ENCODE measurements around the gene AUTS2.
A peak's percentile ranks its signal among the peaks of the same experiment; 100 is the strongest.

AUTS2 gene

DNA sequence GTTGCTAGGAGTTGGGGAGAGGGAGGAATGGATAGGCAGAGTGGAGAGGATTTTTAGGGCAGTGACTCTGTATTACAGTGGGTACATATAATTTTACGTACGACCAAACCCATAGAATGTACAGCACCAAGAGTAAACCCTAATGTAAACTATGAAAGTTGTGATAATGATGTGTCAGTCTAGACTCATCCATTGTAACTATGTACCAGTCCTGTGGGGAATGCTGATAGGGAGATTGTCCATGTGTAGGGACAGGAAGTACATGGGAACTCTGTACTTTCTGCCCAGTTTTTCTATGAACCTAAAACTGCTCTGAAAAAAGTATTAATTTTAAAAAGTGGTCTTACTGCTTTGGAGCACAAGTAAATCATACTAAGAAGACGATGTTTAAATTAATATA lies 441.8 kb downstream of the AUTS2 start:
- DNase-seq, result no peak

DNA sequence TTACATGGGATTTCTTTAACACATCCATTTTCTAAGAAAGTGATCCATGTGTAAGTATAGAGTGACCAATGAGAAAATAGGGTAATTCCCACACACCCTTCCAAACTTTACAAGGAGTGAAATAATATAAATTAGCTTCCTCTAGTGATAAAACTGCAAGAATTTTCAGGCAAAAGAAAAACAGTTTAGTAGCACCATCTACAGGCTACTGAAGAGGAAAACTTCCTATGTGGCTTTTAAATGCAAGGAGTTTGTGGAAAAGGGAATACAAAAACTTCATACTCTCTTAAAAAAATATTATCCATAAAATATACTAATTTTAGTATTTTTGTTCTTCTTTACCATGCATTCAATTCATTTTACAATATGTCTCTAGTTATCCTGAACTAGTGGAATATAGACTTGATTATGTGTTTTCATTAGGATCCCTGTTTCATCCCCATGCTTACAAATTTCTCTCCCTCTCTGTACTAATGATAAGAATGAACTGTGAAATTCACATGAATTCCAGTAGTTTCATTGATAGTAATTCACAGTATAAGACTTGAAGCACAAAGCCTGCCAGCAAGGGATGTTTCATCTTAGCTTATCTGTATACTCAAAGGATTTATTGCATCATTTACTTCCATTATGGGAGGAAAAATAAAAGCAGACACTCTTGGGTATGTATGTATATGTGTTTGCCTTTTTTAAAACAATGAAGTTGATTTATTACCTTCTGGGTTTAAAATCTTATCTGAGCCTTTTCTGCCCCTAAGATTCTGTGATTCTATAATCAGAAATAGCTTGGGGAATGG lies 442.9 kb downstream of the AUTS2 start:
- no peak for DNase-seq

DNA sequence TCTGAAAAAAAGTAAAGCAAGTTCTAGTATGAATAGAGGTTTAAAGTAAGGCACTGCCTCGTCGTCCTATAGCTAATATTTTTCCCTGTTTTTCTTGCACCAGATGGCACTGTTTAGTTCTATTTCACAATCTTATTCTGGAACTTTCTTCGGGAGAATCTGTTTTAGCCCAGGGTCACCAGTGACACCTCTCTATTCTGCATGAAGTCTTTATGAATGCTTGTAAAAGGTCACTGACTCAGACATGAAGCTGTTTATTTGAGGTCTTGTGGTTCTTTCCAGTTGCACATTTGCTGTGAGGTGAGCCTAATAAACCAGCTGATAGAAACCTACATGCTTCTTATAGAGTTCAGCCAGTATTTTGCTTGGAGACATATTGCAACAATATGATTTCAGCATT lies 444.3 kb downstream of the AUTS2 start:
- DNase-seq, result no peak

DNA sequence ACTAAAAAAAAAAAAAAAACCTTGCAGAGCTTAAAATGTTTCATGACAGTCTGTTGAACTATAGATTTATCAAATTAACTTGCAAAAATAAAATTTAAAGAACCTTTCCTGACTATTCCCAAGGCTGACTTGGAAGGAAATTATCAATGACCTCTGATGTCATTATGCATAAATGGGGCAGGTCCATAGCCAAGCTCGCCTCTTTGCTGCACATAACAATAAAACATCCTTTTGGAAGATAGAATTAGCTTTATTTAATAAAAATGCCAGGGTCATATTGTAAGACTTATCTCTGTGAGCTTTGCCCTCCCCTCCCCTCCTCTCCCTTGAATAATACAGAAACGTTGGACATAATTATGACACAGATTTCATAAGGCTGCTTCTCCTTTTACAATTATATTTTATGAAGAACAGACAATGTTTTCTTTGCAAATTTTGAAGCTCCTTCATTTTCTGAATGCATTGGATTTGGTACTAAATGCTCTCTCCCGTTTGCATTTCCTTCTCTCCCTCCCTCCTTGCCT lies 444.8 kb downstream of the AUTS2 start:
- no peak for DNase-seq

DNA sequence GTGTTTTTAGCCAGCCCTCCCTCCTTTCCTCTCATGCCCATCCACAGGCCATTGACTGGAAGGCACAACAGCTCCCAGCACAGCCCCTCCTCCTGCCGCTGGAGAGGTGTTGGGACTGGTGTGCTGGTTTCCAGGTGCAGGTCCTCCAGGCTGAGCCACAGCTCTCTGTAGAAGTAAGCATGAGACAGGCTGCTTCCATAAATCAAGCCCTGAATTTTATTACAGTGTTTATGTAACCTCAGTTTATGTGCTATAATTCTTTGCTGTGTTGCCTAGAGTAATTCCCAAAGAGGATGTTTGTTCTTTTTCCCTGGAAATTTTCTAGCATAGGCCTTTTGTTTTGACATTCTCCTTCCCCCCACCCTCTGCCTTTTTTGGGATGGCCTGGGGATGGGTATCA lies 445.8 kb downstream of the AUTS2 start:
- peak; percentile 44 for DNase-seq

DNA sequence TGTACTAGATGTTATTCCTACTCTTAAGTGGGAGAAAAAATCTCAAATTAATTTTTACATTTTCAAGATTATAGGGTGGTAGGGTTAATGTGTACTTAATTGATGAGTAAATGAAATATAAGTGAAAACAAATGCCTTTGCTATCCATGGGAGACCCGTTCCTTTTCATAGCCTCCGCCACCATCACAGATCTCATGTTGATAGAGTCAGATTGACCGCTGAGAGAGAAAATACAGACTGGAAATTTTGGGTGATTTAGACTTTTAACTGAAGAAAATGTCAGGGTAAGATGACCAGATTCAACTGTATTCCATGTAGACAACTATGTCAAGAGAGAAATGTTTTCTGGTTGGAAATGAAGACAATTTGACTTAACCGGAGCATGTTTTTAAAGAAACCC lies 446.2 kb downstream of the AUTS2 start:
- no peak for DNase-seq

DNA sequence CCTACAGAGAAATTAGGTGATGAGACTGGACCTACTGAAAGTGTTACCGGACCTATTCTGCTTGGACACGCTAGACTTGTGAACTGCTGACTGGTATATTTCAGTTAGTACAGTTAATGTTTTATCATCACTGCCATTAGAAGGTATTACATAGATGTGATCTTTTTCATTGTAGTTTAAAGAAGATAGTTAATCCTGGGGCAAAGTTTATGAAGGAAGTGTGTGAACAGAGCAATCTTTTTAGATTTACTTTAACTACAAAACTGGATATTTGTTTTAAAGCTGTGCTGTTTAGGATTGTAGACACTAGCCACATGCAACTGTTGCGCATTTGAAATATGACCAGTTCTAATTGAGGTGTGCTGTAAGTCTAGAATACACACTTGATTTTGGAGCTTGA lies 446.7 kb downstream of the AUTS2 start:
- no peak for DNase-seq

DNA sequence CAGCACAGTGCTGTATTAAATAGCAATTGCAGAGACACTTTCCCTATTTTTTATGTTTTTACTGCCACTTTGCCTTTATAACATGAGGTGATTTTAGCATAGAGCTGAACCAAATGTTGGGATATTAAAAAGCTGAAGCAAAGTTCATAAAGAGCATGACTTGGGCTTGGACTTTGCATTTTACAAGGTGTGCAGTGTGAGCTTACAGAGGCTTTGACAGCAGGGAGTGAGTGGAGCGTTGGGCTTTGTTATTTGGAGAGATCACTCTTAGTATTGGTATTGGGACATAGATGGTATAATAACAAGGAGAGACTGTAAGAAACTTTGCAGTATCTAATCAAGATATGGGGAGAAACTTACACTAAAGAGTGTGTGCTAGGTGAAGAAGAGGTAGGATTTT lies 449.1 kb downstream of the AUTS2 start:
- DNase-seq, result no peak

DNA sequence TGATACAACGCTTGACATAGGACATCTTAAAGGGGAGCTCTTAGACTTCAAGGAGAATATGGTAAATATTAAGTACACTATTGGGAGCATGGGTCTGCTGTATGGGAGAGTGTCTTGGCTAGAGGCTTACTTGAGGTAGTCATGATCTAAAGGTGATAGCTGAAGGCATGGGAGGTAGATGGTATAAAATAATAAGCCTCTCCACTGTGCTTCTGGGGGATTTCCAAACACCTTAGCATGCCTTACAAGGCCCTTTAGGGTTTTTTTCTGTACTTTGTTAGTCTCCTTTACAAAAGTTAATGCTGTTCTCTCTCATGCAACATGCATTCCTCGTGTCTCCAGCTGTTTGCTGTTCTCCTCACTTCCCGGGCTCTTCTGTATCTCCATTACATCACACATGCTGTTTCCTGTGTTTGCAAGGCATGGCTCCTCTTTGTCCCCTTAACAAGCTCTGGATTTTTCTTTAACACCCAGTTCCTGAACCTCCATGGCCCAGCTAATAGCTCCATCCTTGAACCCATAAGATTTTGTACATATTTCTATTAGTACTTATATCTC lies 449.7 kb downstream of the AUTS2 start:
- DNase-seq, result no peak

DNA sequence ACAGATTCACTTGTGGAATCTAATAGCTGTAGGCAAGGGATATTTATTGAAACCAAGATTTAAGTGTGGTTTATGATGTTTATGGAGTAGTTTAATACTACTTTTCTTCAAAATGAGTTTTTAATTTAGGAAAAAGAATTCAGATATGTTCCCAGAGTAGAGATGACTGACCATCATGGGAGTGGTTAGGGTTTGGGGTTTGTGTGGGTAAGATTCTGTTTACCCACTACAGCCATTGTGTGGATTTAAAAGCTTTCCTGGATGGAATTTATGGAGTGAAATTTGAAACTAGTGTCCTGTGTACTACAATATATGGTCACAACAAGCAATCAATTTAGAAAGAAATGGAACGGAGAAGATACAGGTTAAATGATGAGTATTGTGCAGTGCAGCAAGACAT lies 453.5 kb downstream of the AUTS2 start:
- no peak for DNase-seq

DNA sequence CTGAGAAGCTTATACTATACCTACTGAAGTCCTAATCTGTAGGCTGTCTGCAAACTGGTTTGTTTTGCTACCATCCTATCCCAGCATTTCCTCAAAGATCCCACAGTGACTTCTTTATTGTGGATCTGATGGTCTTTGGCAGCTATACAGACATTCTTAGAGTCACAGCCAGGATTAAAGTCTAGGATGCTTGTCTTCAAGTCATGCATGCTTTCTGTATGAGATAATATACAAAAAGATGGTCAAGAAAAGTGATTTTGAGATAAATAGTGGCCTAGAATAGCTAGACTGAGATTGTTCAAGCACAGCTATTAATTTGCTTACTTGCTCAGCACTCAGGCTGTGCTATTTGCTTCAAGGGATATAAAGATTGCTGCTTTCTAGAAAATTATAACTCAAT lies 454.4 kb downstream of the AUTS2 start:
- DNase-seq, result no peak

DNA sequence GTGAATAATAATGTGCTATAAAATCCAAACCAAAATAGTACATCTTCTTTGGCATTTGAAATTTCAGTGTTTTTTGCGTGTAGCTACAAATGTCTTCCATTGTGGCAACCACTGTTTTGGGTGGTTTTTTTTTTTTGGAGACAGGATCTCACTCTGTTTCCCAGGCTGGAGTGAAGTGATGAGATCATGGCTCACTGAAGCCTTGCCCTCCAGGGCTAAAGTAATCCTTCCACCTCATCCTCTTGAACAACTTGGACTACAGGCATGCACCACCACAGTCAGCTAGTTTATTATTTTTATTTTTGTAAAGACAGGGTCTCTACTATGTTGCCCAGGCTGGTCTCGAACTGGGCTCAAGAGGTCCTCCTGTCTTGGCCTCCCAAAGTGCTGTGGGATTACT lies 455.1 kb downstream of the AUTS2 start:
- no peak for DNase-seq

DNA sequence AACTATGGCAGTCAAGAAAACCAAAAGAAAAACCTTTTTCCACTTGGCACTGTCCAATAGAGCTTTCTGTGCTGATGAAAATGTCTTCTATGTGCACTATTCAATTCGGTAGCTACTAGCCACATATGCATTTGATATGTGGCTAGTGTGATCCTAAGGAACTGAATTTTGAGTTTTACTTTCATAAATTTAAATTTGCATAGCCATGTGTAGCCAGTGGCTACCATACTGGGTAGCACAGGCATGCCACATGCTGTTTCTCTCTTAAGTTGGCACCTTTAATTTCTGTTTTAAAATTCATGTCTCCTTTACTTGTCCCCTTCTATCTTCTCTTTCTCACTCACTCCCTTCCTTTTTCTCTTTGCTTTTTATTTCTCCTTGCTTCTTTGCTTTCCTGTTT lies 455.7 kb downstream of the AUTS2 start:
- DNase-seq, result no peak

DNA sequence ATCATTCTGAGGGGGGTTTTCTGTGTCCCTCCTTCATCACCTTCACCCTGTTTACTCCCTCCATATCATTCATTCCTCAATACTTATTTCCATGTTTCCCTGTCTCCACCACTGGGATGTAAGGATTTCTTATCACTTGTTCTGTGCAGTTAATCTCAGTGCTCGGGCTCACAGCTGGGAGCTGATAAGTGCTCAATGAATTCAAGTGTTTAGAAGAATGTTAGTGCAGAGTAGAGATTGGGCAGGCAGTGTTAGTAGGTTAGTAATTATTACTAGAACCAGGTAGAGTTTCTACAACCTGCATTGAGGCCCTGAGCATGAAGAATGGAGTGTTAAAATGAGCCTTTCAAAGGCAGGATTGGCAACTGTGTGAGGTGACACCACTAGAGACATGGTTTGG lies 458.1 kb downstream of the AUTS2 start:
- DNase-seq, result no peak

DNA sequence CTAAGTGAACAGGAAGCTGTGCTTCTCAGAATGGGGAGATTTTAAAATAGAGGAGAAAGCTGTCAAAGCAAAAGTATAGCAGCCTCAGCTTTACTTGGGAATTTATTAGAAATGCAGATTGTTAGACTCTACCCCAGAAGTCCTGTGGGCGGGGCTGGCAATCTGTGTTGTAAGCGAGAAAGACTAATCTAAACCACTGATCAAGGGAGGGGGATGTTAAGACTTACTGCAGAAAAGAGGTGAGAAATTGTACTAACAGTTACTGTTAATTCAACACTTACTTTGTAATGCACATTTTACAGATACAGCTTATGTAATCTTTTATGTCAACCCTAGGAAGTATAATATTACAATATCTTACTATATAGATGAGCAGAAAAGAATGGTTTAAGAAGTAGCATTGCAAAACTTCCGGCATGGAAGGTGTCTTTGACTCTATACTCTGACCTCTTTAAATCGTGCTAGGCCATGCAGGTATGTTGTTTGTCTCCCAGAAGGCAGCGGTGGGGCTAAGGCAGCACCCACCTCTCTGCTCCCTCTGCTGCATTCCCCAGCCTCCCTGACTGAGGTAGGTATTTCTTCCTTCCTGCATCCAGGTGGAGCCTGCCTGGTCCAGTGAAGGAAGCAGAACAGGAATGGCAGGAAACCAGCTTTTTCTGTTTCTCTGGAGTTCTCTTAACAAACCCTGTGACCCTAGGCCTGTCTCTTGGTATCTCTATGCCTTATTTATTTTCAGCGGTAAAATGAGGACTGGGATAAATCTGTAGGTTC lies 462.2 kb downstream of the AUTS2 start:
- no peak for DNase-seq

DNA sequence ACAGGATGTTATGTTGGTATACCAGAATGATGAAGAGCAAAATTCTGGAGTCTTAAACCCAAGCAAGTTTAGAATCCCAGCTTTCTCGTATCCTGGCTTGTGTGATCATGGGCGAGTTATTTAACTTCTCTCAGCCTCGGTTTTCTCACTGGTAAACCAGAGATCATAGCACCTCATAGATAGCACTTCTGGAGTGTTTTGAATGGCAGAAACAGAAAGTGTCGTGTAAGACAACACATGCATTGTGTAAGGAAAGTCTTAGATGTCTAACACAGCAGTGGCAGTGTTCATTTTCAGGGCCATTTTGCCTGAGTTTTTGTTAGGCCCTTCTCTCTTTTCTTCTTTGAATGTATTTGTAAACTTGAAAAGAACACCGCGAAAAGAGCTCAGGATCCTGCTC lies 465.1 kb downstream of the AUTS2 start:
- DNase-seq, result no peak

DNA sequence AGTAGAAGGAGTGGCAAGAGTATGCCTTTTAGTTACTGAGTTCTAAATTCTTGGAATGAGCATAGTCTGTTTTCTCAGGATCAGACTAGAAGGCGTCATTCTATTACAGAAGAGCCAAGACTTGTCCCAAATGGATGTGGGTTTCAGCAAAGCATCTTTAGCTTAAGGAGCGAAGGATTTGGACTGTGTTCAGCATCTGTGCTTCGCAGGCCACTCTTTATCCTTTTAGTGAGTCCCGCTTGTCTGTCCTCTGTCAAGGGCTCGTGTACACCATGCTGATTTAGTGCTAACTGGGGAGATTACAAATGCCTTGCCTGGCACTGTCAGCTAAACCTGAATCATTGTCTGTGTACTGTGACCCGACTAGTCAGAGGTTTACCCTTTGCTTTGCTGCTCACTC lies 465.7 kb downstream of the AUTS2 start:
- DNase-seq, result no peak

DNA sequence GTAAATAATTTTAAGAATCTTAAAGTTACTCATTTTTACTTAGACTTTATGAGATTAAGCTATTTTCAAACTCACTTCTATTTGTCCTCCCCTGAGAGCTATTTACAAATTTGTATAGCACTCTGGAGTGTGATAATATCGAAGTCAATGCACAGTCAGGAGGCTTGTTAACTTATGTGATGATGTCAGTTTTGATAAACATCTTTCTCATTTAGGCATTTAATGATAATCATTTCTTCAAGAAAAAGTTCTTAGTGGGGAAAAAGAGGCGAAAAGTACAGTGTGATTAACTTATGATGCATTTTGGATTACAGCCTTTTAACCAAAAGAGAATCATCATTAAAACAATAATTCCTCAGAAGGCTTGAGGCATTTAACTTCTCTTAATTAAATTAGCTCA lies 468.6 kb downstream of the AUTS2 start:
- DNase-seq, result no peak

DNA sequence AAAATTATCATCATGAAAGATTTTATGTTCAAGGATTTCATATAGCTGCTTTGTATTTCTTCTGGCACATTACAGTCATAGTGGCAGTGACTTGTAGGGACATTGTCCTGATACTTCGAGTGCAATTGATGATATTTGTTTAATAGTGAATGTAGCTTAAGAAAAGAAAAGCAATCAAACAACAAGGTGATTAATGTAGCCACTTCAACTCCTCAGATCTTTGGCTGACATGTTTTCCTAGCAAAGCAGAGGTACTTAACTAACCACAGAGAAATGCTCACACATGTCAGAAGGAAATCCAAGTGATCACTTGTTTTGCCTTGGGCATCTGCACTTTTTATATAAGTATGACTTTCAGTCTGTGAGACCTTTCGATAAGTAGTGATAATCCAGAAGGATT lies 470.3 kb downstream of the AUTS2 start:
- DNase-seq, result no peak

DNA sequence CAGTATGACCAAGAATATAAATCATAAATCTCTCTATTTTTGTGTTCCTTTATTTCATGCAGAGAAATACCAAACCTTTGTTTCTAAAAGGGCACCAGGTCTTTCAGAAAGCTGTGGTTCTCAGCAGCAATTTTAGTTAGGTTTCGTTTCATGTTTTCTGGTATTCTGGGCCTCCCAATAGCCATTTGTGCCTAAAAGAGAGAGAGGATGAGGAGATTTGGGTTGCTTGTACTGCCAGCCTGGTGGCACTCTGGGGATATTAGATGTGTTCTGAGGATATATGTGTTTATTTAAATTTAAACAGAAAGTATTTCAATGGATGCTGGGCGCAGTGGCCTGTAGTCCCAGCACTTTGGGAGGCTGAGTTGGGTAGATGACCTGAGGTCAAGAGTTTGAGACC lies 471.7 kb downstream of the AUTS2 start:
- DNase-seq, result no peak

DNA sequence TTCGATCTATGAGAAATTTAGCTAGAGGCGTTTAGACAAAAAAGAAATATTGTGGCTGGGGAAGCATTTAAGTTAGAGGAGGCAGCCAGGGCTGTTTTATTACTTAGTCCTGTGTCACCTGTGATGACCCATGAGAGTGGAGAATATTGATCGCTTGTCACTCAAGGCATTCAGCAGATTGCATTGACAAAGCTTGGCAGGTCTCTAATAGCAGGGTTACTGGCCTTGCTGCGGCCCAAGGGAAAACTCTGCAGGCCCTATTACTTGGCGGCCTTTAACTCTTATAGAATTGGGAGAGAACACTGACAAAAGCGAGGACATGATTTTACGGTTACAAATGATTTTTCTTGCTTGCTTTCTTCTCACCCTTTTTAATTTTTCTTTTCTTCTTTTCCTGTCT lies 473.5 kb downstream of the AUTS2 start:
- no peak for DNase-seq

DNA sequence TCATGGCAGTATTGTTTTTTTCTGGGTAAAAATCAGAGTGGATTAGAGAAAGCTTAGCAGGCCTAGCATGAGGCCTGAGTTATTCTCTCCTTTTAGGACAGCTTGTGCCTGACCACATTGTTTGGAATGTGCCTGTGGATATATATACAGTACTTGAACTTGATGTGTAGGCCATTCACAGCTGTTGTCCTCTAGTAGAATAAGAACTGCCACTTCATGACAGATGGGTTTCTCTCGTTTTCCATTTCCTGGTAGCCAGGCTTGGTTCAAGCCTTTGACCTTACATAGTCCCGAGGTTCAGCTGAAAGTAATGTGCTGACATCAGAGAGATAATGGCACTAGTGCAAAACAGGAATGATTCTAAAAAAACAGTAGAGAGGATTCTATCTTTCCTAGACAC lies 473.9 kb downstream of the AUTS2 start:
- DNase-seq, result no peak

DNA sequence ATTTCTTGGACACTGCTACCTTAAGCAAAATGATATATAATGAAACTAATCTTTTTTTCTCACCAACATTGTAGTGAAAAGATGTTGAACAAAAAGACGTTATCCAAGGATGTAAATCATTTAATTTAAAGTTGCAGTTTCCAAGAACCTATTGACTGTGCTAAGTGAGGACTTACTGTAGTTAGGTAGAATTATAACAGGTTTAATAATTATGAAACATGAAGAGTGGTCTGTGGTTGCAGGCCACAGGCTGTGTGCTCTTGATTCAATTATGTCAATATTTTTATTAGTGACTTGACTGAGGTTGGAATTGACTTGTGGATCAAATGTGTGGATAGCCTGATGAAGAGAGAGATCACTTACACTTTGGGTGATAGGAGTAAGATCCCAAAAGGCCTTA lies 478.1 kb downstream of the AUTS2 start:
- DNase-seq, result no peak
